Naive thymus-derived CD8-positive, alpha-beta T cell (primary cell): ENCODE data around the gene PREB. TPM values are rescaled to one million over a fixed set of nuclear protein-coding genes. Genes with fewer than 3 reads are reported as not detected.
A peak's percentile ranks its signal among the peaks of the same experiment; 100 is the strongest.

ENCODE experiments used
- ATAC-seq, 2 donors: fragments of 150-1000 bp; cut with Tn5 transposase in 1 of 2; sonication (Bioruptor Pico), chemical (Tn5 transposase) in 1 of 2; 1 replicate in 1 of 2; 2 replicates in 1 of 2; pipeline ENCODE4 v1.10.0; 2021; ENCODE audit warnings: mild to moderate bottlenecking in 2 of 2, moderate library complexity in 2 of 2
- POLR2A ChIA-PET: fragments of 350-600 bp; sonication (Branson Sonifier 250); formaldehyde crosslinking; loops from one replicate; lab custom pipeline; 2021; ENCODE audit warnings: antibody characterized with exemption; lab: Charles Lee
- DNase-seq, 10 donors: peaks; one replicate each; pipeline versions ENCODE4 v3.0.0 to v3.0.0-alpha.2; 2020 to 2022
- H3K27ac Mint-ChIP-seq, 10 donors: one replicate each; pipeline ENCODE4 v1.8.0; 2020 to 2022; ENCODE audit warnings: mild to moderate bottlenecking in 10 of 10, mixed read lengths in 10 of 10, moderate library complexity in 4 of 10, inconsistent platforms in 1 of 10
- H3K27me3 Mint-ChIP-seq, 5 donors: one replicate each; pipeline ENCODE4 v1.8.0; 2021 to 2022; ENCODE audit warnings: mixed read lengths in 5 of 5
- H3K36me3 Mint-ChIP-seq, 3 donors: one replicate each; pipeline ENCODE4 v1.8.0; 2020 to 2022; ENCODE audit warnings: mixed read lengths in 3 of 3, mild to moderate bottlenecking in 2 of 3, inconsistent platforms in 1 of 3
- H3K4me1 Mint-ChIP-seq, 4 donors: one replicate each; pipeline ENCODE4 v1.8.0; 2021 to 2022; ENCODE audit warnings: mixed read lengths in 4 of 4
- H3K4me3 Mint-ChIP-seq, 10 donors: one replicate each; pipeline ENCODE4 v1.8.0; 2020 to 2022; ENCODE audit warnings: mild to moderate bottlenecking in 10 of 10, mixed read lengths in 10 of 10, moderate library complexity in 6 of 10, inconsistent platforms in 1 of 10
- H3K9me3 Mint-ChIP-seq, 9 donors: one replicate each; pipeline ENCODE4 v1.8.0; 2020 to 2022; ENCODE audit warnings: mixed read lengths in 9 of 9, mild to moderate bottlenecking in 3 of 9, inconsistent platforms in 1 of 9, moderate library complexity in 1 of 9
- polyA plus RNA-seq, 3 donors: library from polyadenylated mRNA; unstranded; fragments of 300-500 nt; fragmentation: Illumina TruSeq; gene quantifications; one replicate each; pipeline ENCODE4 v1.2.3, GENCODE V29; 2021
- total RNA-seq, 8 experiments: library from RNA in 2 of 8; stranded (reverse) in 2 of 8; gene quantifications; one replicate each; pipeline ENCODE4 v1.2.3 and lab custom pipeline; 2021 to 2026

The PREB gene
- total and polyA plus RNA-seq, 5 experiments from 2014 or later, result 35.9 to 58.4 (median 43.3) TPM

GRCh38 chr2:27081984-27082772, 52.3 kb downstream of the PREB start:
- POLR2A ChIA-PET, result interaction anchor here (0.5 to 12.2 kb wide), 6 partner anchors 12 to 1918 kb away, joined by 3 to 197 read pairs (median 4); partner anchors contain the start of genes AGBL5, ATRAID, OST4 and PREB
- ATAC-seq, result no peak

More at GRCh38 chr2:27081984-27082772, 52.3 kb downstream of the PREB start:
- Mint-ChIP-seq H3K9me3 (no peaks in the 10 kb centered on the region), H3K27ac (peak overlapping the region in 9 of 10 donors; percentile 92 to 99 (median 98)), H3K36me3 (no peaks in the 10 kb centered on the region), H3K27me3 (peaks cover 0 to 1% (median 0%) of the 10 kb centered on the region in 5 donors), H3K4me1 (peaks cover 15 to 36% (median 24%) of the 10 kb centered on the region in 4 donors), H3K4me3 (peak overlapping the region in 2 of 10 donors; percentile 78 to 88)
- no peak for DNase-seq

Other genes starting within 250 kb of the PREB start
- gene MAPRE3, start 164.0 kb downstream of the PREB start, total RNA-seq, result 1 to 10 TPM; 3.8 to 5.3 TPM
- 1 to 10 TPM; 1.4 to 1.6 (median 1.5) TPM for gene MAPRE3, start 164.0 kb downstream of the PREB start, polyA plus RNA-seq
- 10 to 100 TPM; 60.0 to 60.9 TPM for gene TMEM214, start 101.7 kb downstream of the PREB start, total RNA-seq
- gene TMEM214, start 101.7 kb downstream of the PREB start, polyA plus RNA-seq, result 10 to 100 TPM; 19.4 to 25.8 (median 20.8) TPM
- gene AGBL5, start 83.0 kb downstream of the PREB start, total RNA-seq, result 10 to 100 TPM; 13.2 to 15.8 TPM
- gene AGBL5, start 83.0 kb downstream of the PREB start, polyA plus RNA-seq, result 1 to 10 TPM; 7.9 to 9.3 (median 8.2) TPM
- gene OST4, start 63.0 kb downstream of the PREB start, total RNA-seq, result 100 to 1,000 TPM; 246 to 268 TPM
- 100 to 1,000 TPM; 827 to 916 (median 901) TPM for gene OST4, start 63.0 kb downstream of the PREB start, polyA plus RNA-seq
- gene EMILIN1, start 56.0 kb downstream of the PREB start, total RNA-seq, result under 1 TPM; 0.41 to 0.86 TPM
- 1 to 10 TPM in 1 of 3 donors, under 1 TPM in 2; 0.90 to 1.1 (median 0.98) TPM for gene EMILIN1, start 56.0 kb downstream of the PREB start, polyA plus RNA-seq
- 1 to 10 TPM; 6.3 to 7.2 TPM for gene KHK, start 47.9 kb downstream of the PREB start, total RNA-seq
- 1 to 10 TPM; 6.0 to 8.9 (median 6.1) TPM for gene KHK, start 47.9 kb downstream of the PREB start, polyA plus RNA-seq
- gene CGREF1, start 15.5 kb downstream of the PREB start, total RNA-seq, result under 1 TPM; 0.22 to 0.68 TPM
- under 1 TPM; 0.38 to 0.69 (median 0.40) TPM for gene CGREF1, start 15.5 kb downstream of the PREB start, polyA plus RNA-seq
- gene ABHD1, start 10.8 kb downstream of the PREB start, total RNA-seq, result 1 to 10 TPM; 2.1 to 2.7 TPM
- gene ABHD1, start 10.8 kb downstream of the PREB start, polyA plus RNA-seq, result 1 to 10 TPM; 1.3 to 1.7 (median 1.4) TPM
- gene PRR30, start 4.8 kb upstream of the PREB start, total RNA-seq, result not detected
- gene PRR30, start 4.8 kb upstream of the PREB start, polyA plus RNA-seq, result not detected
- gene TCF23, start 14.4 kb upstream of the PREB start, total RNA-seq, result not detected
- gene TCF23, start 14.4 kb upstream of the PREB start, polyA plus RNA-seq, result not detected
- 100 to 1,000 TPM; 105 TPM for gene ATRAID, start 77.4 kb upstream of the PREB start, total RNA-seq
- 100 to 1,000 TPM; 299 to 388 (median 360) TPM for gene ATRAID, start 77.4 kb upstream of the PREB start, polyA plus RNA-seq
- gene SLC5A6, start 77.6 kb upstream of the PREB start, total RNA-seq, result 10 to 100 TPM; 39.1 to 39.5 TPM
- 10 to 100 TPM; 14.3 to 17.8 (median 17.2) TPM for gene SLC5A6, start 77.6 kb upstream of the PREB start, polyA plus RNA-seq
- gene CAD, start 82.7 kb upstream of the PREB start, total RNA-seq, result 10 to 100 TPM; 52.8 to 59.7 TPM
- gene CAD, start 82.7 kb upstream of the PREB start, polyA plus RNA-seq, result 10 to 100 TPM; 18.0 to 31.9 (median 27.7) TPM
- gene SLC30A3, start 128.4 kb upstream of the PREB start, total RNA-seq, result not detected
- gene SLC30A3, start 128.4 kb upstream of the PREB start, polyA plus RNA-seq, result under 1 TPM in 1 of 3 donors, not detected in 2; 0.13 TPM
- not detected for gene DNAJC5G, start 140.8 kb upstream of the PREB start, total RNA-seq
- gene DNAJC5G, start 140.8 kb upstream of the PREB start, polyA plus RNA-seq, result not detected
- gene TRIM54, start 147.8 kb upstream of the PREB start, total RNA-seq, result under 1 TPM in 1 of 2 experiments, not detected in 1; 0.19 TPM
- gene TRIM54, start 147.8 kb upstream of the PREB start, polyA plus RNA-seq, result not detected
- gene UCN, start 173.8 kb upstream of the PREB start, total RNA-seq, result 1 to 10 TPM; 5.9 to 6.9 TPM
- 1 to 10 TPM in 2 of 3 donors, under 1 TPM in 1; 0.54 to 1.3 (median 1.2) TPM for gene UCN, start 173.8 kb upstream of the PREB start, polyA plus RNA-seq
- gene MPV17, start 188.5 kb upstream of the PREB start, total RNA-seq, result 100 to 1,000 TPM; 109 to 111 TPM
- 100 to 1,000 TPM; 110 to 135 (median 124) TPM for gene MPV17, start 188.5 kb upstream of the PREB start, polyA plus RNA-seq
- gene GTF3C2, start 222.1 kb upstream of the PREB start, total RNA-seq, result 100 to 1,000 TPM in 1 of 2 experiments, 10 to 100 TPM in 1; 96.5 to 105 TPM
- 10 to 100 TPM; 26.2 to 46.1 (median 31.3) TPM for gene GTF3C2, start 222.1 kb upstream of the PREB start, polyA plus RNA-seq
- gene EIF2B4, start 235.7 kb upstream of the PREB start, total RNA-seq, result 10 to 100 TPM; 54.9 to 55.5 TPM
- 10 to 100 TPM; 26.4 to 41.2 (median 30.0) TPM for gene EIF2B4, start 235.7 kb upstream of the PREB start, polyA plus RNA-seq
- 100 to 1,000 TPM; 121 to 122 TPM for gene SNX17, start 236.0 kb upstream of the PREB start, total RNA-seq
- 100 to 1,000 TPM; 200 to 217 (median 215) TPM for gene SNX17, start 236.0 kb upstream of the PREB start, polyA plus RNA-seq
- gene ZNF513, start 246.1 kb upstream of the PREB start, total RNA-seq, result 10 to 100 TPM; 18.6 to 18.8 TPM
- 1 to 10 TPM; 2.0 to 6.0 (median 2.5) TPM for gene ZNF513, start 246.1 kb upstream of the PREB start, polyA plus RNA-seq